GM10266 (cell line): ENCODE results near the gene DOCK1.

Experiments used
- DNase-seq: peaks from one replicate; pipeline ENCODE4 v3.0.0; 2012; ENCODE audit errors: extremely low spot score
- CTCF ChIP-seq: IDR thresholded peaks from 2 replicates; pipeline ENCODE4 v1.5.1; 2012; ENCODE audit warnings: mild to moderate bottlenecking, low read depth; ENCODE audit not compliant: control insufficient read depth, insufficient read depth; ENCODE audit errors: missing control alignments

DOCK1 gene

GRCh38 chr10:127345231-127345965, 440.2 kb downstream of the DOCK1 start:
- no peak for DNase-seq
- TF ChIP-seq CTCF = no peak

- no peak for TF ChIP-seq CTCF
- DNase-seq = peak; percentile 31
These were observed 441.4 kb downstream of the DOCK1 start for GRCh38 chr10:127346604-127347003.

GRCh38 chr10:127347202-127347959, 442.2 kb downstream of the DOCK1 start:
- DNase-seq = no peak
- no peak for TF ChIP-seq CTCF

GRCh38 chr10:127349737-127350136, 444.5 kb downstream of the DOCK1 start:
- DNase-seq = no peak
- TF ChIP-seq CTCF = no peak

DNA sequence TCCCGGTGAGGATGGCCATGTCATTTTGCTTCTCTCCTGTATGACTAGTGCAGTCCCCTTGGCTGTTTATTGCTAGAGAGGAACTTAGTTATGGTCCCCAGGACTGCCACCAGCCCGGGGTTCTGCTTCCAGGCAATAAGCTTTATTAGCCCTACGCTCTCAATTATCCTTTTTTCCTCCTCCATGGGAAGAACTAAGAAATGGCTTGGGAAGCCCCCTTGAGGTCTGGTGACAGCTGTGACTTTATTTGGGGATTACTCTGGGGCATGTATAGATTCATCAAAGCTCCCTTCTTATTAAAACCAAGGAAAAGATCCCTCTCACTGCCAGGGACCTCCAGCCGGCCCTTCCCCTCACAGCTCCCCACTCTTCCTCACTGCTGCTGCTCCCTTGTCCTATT, 446.3 kb downstream of the DOCK1 start:
- no peak for DNase-seq
- no peak for TF ChIP-seq CTCF

DNA sequence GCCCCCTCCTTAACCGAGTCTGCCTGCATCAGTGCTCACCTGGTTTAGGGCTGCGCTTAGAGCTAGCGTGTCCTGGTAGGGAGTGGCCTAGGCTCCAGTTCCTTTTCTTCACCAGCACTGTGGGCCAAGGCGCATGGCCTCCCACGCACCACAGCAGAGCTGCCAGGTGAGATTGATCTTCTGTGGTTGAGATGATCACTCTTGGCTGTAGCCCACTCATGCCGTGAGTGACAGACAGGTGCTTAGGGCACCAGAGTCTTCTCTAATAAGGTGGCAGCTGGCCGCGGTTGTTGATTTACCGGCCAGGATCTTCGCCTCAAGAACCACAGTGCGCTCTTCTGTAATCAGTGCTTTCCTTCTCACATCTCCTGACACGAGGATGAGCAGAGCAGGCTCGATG, 448.3 kb downstream of the DOCK1 start:
- no peak for TF ChIP-seq CTCF

DNA sequence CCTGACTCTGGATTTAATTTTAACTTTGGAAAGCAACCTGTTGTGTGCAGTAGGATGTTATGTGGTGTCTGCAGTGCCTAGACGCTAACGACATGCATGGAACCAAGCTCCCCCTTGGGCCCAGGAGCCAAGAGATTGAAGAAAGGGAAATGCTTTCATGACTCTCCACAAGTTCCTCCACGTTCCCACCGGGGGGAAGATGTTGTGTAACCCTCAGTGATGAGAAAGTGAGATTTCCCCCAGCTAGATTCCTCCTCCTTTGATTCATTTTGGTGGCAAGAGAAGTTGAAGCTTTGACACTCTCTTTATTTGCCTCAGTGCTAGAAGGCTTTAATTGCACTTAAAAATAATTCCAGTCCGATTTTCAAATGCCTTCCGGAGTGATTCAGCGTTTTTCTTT, 449.0 kb downstream of the DOCK1 start:
- no peak for TF ChIP-seq CTCF

More for the DNA sequence above, 448.3 kb downstream of the DOCK1 start:
- no peak for DNase-seq

More for the DNA sequence above, 449.0 kb downstream of the DOCK1 start:
- DNase-seq = no peak
